C4-2B (cell line): Measurements from ENCODE around the gene BARD1.

Experiments
- ZFX ChIP-seq: fragments of 450-650 bp; IDR thresholded peaks from 2 replicates; pipeline ENCODE4 v1.6.1; 2017
- TF ChIP-seq, protein P1 (sequence below): fragments of 450-650 bp; conservative IDR thresholded peaks from 2 replicates; pipeline ENCODE4 v1.5.1; 2017; ENCODE audit warnings: mild to moderate bottlenecking

- TF ChIP-seq, protein P1, sequence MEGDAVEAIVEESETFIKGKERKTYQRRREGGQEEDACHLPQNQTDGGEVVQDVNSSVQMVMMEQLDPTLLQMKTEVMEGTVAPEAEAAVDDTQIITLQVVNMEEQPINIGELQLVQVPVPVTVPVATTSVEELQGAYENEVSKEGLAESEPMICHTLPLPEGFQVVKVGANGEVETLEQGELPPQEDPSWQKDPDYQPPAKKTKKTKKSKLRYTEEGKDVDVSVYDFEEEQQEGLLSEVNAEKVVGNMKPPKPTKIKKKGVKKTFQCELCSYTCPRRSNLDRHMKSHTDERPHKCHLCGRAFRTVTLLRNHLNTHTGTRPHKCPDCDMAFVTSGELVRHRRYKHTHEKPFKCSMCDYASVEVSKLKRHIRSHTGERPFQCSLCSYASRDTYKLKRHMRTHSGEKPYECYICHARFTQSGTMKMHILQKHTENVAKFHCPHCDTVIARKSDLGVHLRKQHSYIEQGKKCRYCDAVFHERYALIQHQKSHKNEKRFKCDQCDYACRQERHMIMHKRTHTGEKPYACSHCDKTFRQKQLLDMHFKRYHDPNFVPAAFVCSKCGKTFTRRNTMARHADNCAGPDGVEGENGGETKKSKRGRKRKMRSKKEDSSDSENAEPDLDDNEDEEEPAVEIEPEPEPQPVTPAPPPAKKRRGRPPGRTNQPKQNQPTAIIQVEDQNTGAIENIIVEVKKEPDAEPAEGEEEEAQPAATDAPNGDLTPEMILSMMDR, result no peak
- TF ChIP-seq ZFX, result no peak
These were observed 61.5 kb downstream of the BARD1 start for GRCh38 chr2:214747992-214748391.
